Gastrocnemius medialis (tissue), 4 donors: ENCODE results near the gene ABCB8.

Experiments
- POLR2A ChIP-seq, 2 donors: fragments of 450-650 bp; IDR thresholded peaks; one replicate each; pipeline ENCODE4 v1.6.1; 2017; ENCODE audit warnings: antibody characterized with exemption in 2 of 2, mild to moderate bottlenecking in 2 of 2, moderate library complexity in 2 of 2
- TF ChIP-seq, protein P1 (sequence below), 5 experiments: fragments of 450-650 bp in 3 of 5; fragments of 200-600 bp in 2 of 5; sonication (generic) in 2 of 5; IDR thresholded peaks in 4 of 5; conservative IDR thresholded peaks in 1 of 5; 1 replicate in 4 of 5; 2 replicates in 1 of 5; pipeline ENCODE4 v1.5.1; 2016 to 2019; ENCODE audit warnings: antibody characterized with exemption in 5 of 5, mild to moderate bottlenecking in 3 of 5, moderate library complexity in 3 of 5

DNA sequence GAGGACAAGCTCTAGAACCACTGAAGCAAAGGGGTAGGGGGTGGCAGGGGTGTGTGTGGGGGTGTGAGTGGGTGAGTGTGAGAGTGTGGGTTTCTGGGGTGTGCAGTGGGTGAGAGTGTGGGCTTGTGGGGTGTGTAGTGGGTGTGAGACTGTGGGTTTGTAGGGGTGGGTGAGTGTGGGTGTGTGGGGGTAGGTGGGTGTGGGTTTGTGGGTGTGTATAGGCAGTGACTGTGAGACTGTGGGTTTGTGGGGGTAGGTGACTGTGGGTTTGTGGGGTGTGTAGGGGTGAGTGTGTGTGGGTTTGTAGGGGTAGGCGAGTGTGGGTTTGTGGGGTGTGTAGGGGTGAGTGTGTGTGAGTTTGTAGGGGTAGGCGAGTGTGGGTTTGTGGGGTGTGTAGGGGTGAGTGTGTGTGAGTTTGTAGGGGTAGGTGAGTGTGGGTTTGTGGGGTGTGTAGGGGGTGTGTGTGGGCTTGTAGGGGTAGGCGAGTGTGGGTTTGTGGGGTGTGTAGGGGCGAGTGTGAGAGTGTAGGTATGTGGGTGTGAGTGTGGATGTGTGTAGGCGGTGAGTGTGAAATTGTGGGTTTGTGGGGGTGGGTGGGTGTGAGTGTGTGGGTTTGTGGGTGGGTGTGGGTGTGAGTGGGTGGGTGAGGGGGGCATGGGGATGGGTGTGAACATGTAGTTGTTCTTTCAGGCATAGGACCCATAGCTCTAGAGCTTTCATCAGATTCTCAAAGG is 28.6 kb upstream of the ABCB8 start:
- TF ChIP-seq, protein P1, sequence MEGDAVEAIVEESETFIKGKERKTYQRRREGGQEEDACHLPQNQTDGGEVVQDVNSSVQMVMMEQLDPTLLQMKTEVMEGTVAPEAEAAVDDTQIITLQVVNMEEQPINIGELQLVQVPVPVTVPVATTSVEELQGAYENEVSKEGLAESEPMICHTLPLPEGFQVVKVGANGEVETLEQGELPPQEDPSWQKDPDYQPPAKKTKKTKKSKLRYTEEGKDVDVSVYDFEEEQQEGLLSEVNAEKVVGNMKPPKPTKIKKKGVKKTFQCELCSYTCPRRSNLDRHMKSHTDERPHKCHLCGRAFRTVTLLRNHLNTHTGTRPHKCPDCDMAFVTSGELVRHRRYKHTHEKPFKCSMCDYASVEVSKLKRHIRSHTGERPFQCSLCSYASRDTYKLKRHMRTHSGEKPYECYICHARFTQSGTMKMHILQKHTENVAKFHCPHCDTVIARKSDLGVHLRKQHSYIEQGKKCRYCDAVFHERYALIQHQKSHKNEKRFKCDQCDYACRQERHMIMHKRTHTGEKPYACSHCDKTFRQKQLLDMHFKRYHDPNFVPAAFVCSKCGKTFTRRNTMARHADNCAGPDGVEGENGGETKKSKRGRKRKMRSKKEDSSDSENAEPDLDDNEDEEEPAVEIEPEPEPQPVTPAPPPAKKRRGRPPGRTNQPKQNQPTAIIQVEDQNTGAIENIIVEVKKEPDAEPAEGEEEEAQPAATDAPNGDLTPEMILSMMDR (IDR thresholded peaks at IDR 0.05 in 4 of 5, conservative IDR thresholded peaks at IDR 0.05 in 1 of 5) = no peak
- TF ChIP-seq POLR2A (IDR thresholded peaks at IDR 0.05) = no peak
